Eye (tissue), 1 donor: Measurements from ENCODE around the gene CPO.
"Not testable (repeated sequence)": the region's sequence is repeated elsewhere in the genome, so short reads cannot be mapped to it uniquely, and the experiment has no call there.

ENCODE experiments used
- DNase-seq: peaks from one replicate; pipeline ENCODE4 v3.0.0-alpha.2; 2015

CPO gene, protein sequence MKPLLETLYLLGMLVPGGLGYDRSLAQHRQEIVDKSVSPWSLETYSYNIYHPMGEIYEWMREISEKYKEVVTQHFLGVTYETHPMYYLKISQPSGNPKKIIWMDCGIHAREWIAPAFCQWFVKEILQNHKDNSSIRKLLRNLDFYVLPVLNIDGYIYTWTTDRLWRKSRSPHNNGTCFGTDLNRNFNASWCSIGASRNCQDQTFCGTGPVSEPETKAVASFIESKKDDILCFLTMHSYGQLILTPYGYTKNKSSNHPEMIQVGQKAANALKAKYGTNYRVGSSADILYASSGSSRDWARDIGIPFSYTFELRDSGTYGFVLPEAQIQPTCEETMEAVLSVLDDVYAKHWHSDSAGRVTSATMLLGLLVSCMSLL

DNA sequence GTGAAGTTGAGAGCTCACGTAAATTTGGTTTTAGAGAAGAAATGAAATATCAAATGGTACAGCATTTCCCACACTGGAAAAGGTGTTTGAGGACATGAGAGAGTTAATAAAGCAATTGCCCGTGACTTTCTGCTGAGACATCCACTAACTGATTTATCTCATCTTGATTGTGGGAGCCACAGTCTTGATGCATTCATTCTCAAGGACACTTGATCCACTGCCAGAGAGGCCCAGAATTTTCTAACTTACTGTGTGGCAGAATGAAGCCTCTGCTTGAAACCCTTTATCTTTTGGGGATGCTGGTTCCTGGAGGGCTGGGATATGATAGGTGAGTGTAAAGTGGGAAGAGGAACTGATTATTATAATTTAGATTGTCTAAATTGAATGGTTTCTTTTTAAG is at the start of gene CPO:
Gene CPO (plus strand): TSS at position 179 of the 400 bp plus-strand sequence. CDS start 82 bp downstream, at position 261.
- DNase-seq: no peak

DNA sequence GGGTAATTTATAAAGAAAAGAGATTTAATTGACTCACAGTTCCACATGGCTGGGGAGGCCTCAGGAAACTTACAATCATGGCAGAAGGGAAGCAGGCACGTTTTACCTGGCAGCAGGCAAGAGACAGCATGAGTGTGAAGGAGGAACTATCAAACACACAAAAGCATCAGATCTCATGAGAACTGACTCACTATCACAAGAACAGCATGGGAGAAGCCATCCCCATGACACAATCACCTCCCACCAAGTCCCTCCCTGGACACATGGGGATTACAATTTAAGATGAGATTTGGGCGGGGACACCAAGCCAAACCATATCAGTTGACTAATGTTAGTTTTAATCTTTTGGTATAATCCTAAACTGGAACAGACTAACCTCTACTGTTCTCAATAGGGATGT is 49.1 kb upstream of the CPO start:
- no peak for DNase-seq

- DNase-seq: no peak
Observed at GRCh38 chr2:206890926-206891325, 48.4 kb upstream of the CPO start.

GRCh38 chr2:206915121-206915520 is 24.2 kb upstream of the CPO start:
- peak; percentile 55 for DNase-seq

DNA sequence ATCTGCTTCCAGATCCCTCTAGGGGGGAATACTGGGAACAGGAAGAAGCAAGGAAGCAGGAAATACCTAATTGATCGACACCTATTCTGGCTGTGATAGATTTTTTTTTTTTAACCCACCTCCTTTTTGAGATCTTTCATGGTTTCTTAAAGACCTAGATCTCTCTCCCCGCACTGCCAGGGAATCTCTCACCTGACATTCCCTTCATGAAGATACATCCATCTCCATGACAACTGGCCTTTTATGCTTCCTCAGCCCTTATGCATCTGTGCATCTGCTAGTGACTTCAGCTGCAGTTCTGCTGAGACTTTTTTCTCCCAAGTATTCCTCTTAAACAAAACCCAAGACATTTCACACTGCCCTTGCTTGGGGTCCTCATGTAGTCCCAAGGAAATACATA is 21.1 kb upstream of the CPO start:
- DNase-seq: no peak

DNA sequence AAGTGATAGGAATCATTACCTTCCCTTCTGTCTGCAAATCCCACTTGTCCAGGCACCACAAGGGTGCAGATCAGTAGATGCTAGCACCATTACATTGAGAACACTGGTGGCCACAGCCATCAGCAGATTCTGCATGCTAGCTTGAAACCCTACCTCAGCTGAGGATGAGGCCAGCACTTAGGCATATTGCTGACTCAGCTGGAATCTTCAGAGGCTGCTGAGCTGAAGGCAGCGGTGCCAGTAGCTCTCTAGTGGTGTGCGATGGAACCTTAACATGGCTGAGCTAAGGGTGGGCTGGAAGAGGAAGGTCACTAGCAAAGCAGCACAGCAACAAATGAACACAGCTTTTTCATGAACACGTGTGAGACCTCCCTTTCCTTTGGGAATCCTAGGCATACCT is 19.0 kb upstream of the CPO start:
- DNase-seq: no peak

- no peak for DNase-seq
Observed at GRCh38 chr2:206920951-206921350, 18.4 kb upstream of the CPO start.

DNA sequence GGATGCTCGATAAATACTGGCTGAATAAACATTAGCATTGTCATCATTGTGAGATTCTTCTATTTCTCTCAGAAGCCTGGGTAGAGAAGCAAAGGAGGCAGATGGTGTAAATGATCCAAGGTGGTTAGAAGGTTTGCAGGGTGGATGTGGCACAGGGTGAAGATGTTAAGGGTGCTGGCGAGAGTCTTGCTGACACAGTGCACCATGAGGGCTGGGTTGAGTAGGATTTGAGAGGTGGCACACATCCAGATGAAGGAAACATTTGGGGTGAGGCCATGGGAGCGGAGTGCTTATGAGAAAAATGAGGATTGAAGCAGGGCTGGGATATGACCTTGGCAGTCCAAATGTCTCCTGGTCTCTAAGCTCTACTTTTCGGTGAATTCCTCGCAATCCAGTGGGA is 17.8 kb upstream of the CPO start:
- DNase-seq: no peak

DNA sequence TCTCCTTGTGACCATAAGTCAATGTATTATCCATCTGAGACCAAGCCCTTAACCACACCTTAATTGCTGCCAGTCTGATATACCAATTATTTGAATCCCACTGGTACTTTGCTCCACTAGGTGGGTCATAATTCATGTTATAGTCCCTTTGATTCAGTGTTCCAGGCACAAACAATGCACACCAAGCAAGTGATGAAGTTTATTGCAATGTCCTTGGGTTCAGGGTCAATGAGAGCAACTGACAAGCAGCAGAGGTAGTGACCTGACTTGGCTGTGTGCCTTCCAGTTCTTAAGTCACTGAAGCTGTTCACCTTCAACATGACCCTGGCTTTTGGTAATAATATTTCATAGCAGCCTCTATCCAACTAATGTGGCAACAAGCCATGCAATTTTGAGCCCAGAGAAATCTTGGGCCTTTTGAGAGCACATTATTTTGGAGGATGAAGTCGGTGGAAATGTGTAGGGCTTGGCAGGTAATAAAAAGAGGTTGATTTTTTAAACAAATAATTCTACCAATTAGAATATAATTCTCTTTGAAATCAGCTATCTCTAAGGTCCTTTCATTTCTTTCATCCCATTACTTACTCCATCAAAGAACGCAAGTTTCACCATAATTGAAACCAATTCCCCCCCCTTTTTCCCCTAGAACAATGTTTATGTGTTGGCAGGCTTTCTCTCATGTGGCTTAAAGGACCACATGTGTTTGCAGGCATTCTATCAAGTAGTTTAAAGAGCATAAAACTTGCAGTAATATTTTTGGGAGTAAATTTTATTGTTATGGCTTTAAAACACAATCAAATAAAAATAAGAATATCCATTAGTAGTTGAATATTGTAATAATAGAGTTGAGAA is 3.1 kb upstream of the CPO start:
- DNase-seq: peak; percentile 45

DNA sequence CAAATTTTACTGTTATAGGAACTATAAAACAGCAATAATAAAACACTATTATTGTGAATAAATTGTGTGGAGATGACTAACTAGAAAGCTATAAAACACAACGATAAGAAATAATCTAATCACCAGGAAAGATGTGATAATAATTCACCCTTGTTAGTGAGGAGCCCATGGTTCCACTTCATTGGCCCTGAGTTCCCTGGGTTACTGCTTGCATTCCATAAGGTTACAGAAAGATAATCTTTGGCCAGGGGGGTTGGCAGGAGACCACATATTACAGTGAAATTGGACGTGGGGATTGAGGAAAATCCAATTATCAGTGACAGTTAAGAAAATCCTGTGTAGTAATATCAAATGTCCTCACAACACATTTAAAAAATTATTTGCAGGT is 2.5 kb upstream of the CPO start:
- no peak for DNase-seq

GRCh38 chr2:206937555-206937954 is 1.8 kb upstream of the CPO start:
- no peak for DNase-seq

DNA sequence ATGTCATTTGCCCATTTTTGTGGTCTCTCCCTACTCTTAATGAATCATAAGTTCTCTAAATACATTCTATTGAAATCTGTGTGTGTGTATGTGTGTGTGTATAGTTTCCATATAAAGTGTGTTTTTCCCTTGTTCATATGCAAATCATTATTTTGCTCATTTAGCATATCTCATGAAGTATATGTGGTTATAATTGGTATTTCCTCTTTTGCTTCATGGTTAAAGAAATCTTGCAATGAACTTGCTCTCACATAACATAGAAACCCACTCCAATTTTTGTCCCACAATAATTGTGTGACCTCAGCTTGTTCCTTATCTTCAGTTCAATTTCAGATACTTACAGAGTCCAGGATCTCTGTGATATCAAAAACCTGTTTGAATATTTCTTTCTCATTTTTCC is 1.2 kb downstream of the CPO start:
- no peak for DNase-seq

DNA sequence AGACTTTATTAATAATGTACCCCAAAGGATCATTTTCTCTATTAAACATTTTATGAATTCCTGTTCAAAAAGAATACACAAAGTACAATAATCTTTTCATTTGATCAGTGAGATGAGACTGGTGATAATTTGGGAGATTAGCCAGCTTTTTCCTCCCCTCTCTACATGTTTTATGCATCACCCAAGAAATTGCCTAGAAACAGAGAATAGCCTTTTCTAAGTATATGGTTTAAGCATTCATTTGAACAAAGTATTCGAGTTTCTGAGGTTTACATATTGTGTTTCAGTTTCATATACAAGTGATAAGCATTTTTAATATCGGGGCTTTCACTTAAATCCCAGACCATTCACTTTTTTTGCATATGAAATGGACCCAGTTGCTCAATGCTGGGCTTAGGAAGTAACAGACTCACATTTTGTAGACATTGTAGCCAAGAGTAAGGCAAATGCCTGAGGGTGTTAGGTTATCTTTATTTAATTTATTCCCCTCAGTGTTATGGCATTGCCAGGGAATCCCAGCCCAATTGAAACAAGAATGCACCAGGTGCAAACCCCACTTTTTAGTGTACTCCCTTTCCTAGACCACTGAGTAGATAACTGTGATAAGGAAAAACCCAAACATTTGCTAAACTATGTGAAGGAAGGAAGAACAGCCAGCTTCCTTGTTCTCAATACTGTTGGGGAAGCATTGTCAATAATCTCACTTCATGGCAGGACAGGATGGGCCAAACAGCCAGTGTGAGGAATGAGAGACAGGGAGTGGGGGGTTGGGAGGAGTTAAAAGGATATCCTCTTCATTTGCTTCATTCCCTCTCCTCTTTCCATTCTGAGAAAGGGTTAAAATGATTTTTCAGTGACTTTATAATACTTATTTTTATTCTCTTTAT is 3.5 kb downstream of the CPO start:
- DNase-seq: no peak

DNA sequence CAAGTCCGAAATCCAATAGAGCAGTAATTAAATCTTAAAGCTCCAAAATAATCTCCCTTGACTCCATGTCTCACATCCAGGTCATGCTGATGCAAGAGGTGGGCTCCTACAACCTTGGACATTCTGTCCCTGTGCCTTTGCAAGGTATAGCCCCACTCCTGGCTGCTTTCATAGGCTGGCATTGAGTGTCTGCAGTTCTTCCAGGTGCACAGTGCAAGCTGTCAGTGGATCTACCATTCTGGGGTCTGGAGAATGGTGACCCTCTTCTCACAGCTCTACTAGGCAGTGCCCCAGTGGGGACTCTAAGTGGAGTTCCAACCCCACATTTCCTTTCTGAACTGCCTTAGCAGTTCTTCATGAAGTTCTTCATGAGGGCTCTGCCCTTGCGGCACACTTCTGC is 14.1 kb downstream of the CPO start:
- DNase-seq: not testable (repeated sequence)

DNA sequence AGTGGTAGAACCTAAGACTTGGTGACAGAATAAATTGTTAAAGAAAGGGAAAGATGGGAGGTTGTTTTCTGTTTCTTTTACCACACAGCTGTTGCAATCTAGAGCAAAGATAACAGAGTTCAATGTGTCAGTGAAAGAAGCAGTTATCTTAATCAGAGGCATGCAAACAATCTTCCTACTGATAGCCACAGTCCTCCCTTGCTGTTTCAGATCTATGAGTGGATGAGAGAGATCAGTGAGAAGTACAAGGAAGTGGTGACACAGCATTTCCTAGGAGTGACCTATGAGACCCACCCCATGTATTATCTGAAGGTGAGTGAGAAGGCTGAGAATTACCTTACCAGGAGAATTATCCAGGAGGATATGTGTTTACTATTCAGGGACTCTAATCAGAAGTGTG is 15.9 kb downstream of the CPO start:
- DNase-seq: no peak

DNA sequence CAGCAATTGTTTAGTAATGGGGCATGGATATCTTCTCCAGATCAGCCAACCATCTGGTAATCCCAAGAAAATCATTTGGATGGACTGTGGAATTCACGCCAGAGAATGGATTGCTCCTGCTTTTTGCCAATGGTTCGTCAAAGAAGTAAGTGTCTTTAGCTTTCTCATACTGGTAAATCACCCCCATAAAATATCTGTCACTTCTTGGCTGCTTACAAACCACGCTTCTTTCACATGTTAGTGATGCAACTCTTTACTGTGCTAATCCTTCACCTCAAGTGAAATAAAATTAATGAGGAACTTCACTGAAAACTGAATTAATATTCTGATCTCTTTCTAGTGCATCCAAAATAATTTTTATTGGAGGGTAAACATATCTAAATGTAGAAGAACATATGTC is 18.9 kb downstream of the CPO start:
- DNase-seq: no peak

DNA sequence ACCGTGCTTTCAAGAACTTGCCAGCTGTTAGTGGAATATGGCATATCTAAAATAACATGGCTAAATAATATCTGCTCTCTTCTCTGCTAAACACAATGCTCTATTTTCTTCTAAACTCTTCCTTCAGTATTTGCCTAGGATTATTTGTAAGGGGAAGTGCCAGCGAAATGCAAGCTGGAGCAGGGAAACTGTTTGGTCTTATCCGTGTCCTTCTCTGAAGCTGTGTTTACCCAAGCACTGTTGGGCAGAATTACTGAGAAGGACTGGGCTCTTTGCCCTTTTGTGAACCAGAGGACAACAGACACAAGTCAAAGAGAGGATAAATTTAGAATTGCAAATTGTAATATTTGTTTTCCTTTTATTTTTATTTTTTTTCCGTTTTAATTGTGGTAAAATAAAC is 23.6 kb downstream of the CPO start:
- DNase-seq: no peak

DNA sequence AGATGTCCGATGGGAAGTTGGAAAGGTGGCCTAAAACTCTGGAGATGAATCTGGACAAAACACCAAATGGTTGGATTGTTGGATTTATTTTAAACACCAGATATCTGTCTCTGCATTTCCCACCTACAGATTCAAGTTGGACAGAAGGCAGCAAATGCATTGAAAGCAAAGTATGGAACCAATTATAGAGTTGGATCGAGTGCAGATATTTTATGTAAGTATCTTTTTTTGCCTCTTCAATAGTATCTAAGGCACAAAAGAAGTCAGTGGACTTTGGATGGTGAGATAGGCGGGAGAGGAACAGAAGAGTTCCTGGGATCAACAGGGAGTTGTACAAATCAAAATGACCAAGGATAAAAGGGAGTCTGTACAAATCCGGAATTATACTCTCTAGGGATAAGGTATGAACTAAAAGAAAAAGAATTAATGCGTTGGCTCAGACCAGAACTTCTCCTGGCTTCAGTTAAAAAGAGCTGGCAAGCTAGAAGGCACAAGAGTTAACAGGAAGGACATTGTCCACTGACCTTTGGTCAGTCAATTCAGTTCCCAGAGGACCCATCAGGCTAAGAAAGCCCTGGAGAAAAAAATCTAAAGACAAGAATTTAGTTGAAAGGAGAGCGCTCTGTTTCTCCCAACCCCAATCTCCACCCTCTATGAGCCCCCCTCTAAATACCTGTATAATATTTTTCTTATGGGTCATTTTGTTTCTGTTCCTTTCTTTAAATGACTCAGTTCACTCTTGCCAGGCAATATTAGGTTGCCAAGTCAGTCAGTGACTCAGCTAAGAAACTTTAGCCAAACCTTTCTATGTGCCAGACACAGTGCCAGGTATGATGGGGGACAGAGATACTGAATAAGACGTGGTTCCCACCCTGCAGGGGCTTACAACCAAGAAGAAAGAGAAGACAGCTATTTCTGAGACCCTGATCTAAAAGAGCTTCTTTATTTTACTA is 29.1 kb downstream of the CPO start:
- peak; percentile 42 for DNase-seq

DNA sequence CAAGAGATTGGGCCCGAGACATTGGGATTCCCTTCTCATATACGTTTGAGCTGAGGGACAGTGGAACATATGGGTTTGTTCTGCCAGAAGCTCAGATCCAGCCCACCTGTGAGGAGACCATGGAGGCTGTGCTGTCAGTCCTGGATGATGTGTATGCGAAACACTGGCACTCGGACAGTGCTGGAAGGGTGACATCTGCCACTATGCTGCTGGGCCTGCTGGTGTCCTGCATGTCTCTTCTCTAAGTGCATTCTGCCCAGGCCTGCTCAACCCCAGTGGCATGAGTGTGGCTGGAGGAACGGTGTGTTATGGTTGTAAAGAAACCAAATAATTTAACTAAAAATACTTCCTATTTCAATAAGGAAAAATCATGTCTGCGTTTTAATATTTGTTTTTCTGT is 29.9 kb downstream of the CPO start:
- DNase-seq: no peak

GRCh38 chr2:206970589-206971360 is 31.5 kb downstream of the CPO start:
- no peak for DNase-seq

GRCh38 chr2:206971805-206972204 is 32.5 kb downstream of the CPO start:
- DNase-seq: no peak
